Measurements from ENCODE around the gene LRMDA. TPM values are rescaled to one million over a fixed set of nuclear protein-coding genes. Genes with fewer than 3 reads are reported as not detected.

Gene LRMDA
- total RNA-seq, 6 donors from 2014 or later, result 12.8 to 185 (median 18.1) TPM

- ATAC-seq (ENCODE audit: low FRiP score in 2 of 2), result no peak
- no peaks in the 10 kb centered on the region for H3K9me3 ChIP-seq
- DNase-seq, result no peak
- H3K27ac ChIP-seq, result no peak overlapping the region
- no peak for TF ChIP-seq POLR2AphosphoS5 (IDR thresholded peaks at IDR 0.05)
- H3K36me3 ChIP-seq, result no peaks in the 10 kb centered on the region
- 76 to 82% methylated on average over 10 of the region's 10 CpGs for WGBS, 2 donors
- no peak overlapping the region for H3K4me3 ChIP-seq
- H3K4me1 ChIP-seq, result peaks cover 0 to 10% (median 0%) of the 10 kb centered on the region in 4 donors
- no peaks in the 10 kb centered on the region for H3K27me3 ChIP-seq
These were observed 192.1 kb downstream of the LRMDA start for GRCh38 chr10:75623310-75624093.

- no peak for TF ChIP-seq CTCF (IDR thresholded peaks at IDR 0.05)
- TF ChIP-seq POLR2A (IDR thresholded peaks at IDR 0.05), result no peak
- no peak for TF ChIP-seq POLR2AphosphoS5 (IDR thresholded peaks at IDR 0.05)
- no peak for TF ChIP-seq EP300 (IDR thresholded peaks at IDR 0.05)
- ATAC-seq (ENCODE audit: low FRiP score in 2 of 2) (no peak), DNase-seq (no peak)
- H3K36me3 ChIP-seq, result no peaks in the 10 kb centered on the region
- H3K4me1 ChIP-seq, result peaks cover 0 to 10% (median 0%) of the 10 kb centered on the region in 4 donors
- no peaks in the 10 kb centered on the region for H3K27me3 ChIP-seq
- no peak overlapping the region for H3K4me3 ChIP-seq
- H3K9me3 ChIP-seq, result no peaks in the 10 kb centered on the region
- WGBS, 2 donors, result 85 to 92% methylated on average over 1 of the region's 1 CpG
- H3K27ac ChIP-seq, result no peak overlapping the region
These were observed 193.2 kb downstream of the LRMDA start for GRCh38 chr10:75624638-75625037.

GRCh38 chr10:75630746-75631145 is 199.3 kb downstream of the LRMDA start:
- no peak for ATAC-seq (ENCODE audit: low FRiP score in 2 of 2)
- TF ChIP-seq CTCF (IDR thresholded peaks at IDR 0.05), result no peak
- TF ChIP-seq POLR2A (IDR thresholded peaks at IDR 0.05), result no peak
- no peak for TF ChIP-seq EP300 (IDR thresholded peaks at IDR 0.05)
- no peak for TF ChIP-seq POLR2AphosphoS5 (IDR thresholded peaks at IDR 0.05)

GRCh38 chr10:75632805-75633462 is 201.5 kb downstream of the LRMDA start:
- no peaks in the 10 kb centered on the region for H3K36me3 ChIP-seq
- WGBS, 2 donors, result 77 to 81% methylated on average over 8 of the region's 8 CpGs
- no peak overlapping the region for H3K4me3 ChIP-seq
- no peaks in the 10 kb centered on the region for H3K4me1 ChIP-seq
- no peaks in the 10 kb centered on the region for H3K9me3 ChIP-seq
- H3K27me3 ChIP-seq, result no peaks in the 10 kb centered on the region
- ATAC-seq (ENCODE audit: low FRiP score in 2 of 2) (no peak), DNase-seq (no peak)
- H3K27ac ChIP-seq, result no peak overlapping the region
- no peak for TF ChIP-seq EP300 (IDR thresholded peaks at IDR 0.05)
- no peak for TF ChIP-seq POLR2A (IDR thresholded peaks at IDR 0.05)
- no peak for TF ChIP-seq POLR2AphosphoS5 (IDR thresholded peaks at IDR 0.05)
- TF ChIP-seq CTCF (IDR thresholded peaks at IDR 0.05), result no peak

More at GRCh38 chr10:75630746-75631145, 199.3 kb downstream of the LRMDA start:
- DNase-seq, result no peak
- no peaks in the 10 kb centered on the region for H3K9me3 ChIP-seq
- no peaks in the 10 kb centered on the region for H3K36me3 ChIP-seq
- H3K27ac ChIP-seq, result no peak overlapping the region
- H3K4me1 ChIP-seq, result no peaks in the 10 kb centered on the region
- 71 to 83% methylated on average over 2 of the region's 2 CpGs for WGBS, 2 donors
- no peaks in the 10 kb centered on the region for H3K27me3 ChIP-seq
- no peak overlapping the region for H3K4me3 ChIP-seq

- DNase-seq (no peak), ATAC-seq (ENCODE audit: low FRiP score in 2 of 2) (no peak)
- Histone ChIP-seq H3K9me3 (no peaks in the 10 kb centered on the region), H3K36me3 (no peaks in the 10 kb centered on the region), H3K27ac (no peak overlapping the region), H3K27me3 (no peaks in the 10 kb centered on the region), H3K4me3 (no peak overlapping the region), H3K4me1 (no peaks in the 10 kb centered on the region)
- TF ChIP-seq POLR2AphosphoS5 (IDR thresholded peaks at IDR 0.05) (no peak), CTCF (IDR thresholded peaks at IDR 0.05) (no peak), EP300 (IDR thresholded peaks at IDR 0.05) (no peak), POLR2A (IDR thresholded peaks at IDR 0.05) (no peak)
- WGBS, 2 donors, result 88 to 91% methylated on average over 2 of the region's 2 CpGs
These were observed 202.1 kb downstream of the LRMDA start for GRCh38 chr10:75633568-75633967.
